ENCODE measurements around the gene HMMR.
"Not testable (repeated sequence)": the region's sequence is repeated elsewhere in the genome, so short reads cannot be mapped to it uniquely, and the experiment has no call there.

HMMR gene

GRCh38 chr5:163535290-163535689 lies 74.9 kb downstream of the HMMR start:
- TF ChIP-seq EZH2phosphoT487 (IDR thresholded peaks at IDR 0.05; ENCODE audit: low read depth) = no peak
- TF ChIP-seq, protein P1, sequence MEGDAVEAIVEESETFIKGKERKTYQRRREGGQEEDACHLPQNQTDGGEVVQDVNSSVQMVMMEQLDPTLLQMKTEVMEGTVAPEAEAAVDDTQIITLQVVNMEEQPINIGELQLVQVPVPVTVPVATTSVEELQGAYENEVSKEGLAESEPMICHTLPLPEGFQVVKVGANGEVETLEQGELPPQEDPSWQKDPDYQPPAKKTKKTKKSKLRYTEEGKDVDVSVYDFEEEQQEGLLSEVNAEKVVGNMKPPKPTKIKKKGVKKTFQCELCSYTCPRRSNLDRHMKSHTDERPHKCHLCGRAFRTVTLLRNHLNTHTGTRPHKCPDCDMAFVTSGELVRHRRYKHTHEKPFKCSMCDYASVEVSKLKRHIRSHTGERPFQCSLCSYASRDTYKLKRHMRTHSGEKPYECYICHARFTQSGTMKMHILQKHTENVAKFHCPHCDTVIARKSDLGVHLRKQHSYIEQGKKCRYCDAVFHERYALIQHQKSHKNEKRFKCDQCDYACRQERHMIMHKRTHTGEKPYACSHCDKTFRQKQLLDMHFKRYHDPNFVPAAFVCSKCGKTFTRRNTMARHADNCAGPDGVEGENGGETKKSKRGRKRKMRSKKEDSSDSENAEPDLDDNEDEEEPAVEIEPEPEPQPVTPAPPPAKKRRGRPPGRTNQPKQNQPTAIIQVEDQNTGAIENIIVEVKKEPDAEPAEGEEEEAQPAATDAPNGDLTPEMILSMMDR (IDR thresholded peaks at IDR 0.05; ENCODE audit: low read depth, low read length) = no peak
- H3K36me3 ChIP-seq (replicated peaks; ENCODE audit: low read depth, low read length) = no peaks in the 10 kb centered on the region
- H3K4me1 ChIP-seq (ENCODE audit: low read length) = no peaks in the 10 kb centered on the region
- H4K20me1 ChIP-seq (ENCODE audit: insufficient read depth, low read length) = no peaks in the 10 kb centered on the region
- H3K9me3 ChIP-seq (ENCODE audit: insufficient read depth, low read length) = no peaks in the 10 kb centered on the region
- H3K9ac ChIP-seq (ENCODE audit: low read length) = no peak overlapping the region
- no peaks in the 10 kb centered on the region for H3K79me2 ChIP-seq (ENCODE audit: low read length)
- H3K27me3 ChIP-seq (ENCODE audit: low read depth, low read length) = no peaks in the 10 kb centered on the region
- no peak overlapping the region for H2AFZ ChIP-seq (ENCODE audit: low read depth, low read length)
- no peak overlapping the region for H3K27ac ChIP-seq (ENCODE audit: low read length)
- H3K4me3 ChIP-seq (ENCODE audit: low read length) = no peak overlapping the region
- H3K4me2 ChIP-seq (ENCODE audit: low read length) = no peak overlapping the region

GRCh38 chr5:163536442-163536841 lies 76.0 kb downstream of the HMMR start:
- H3K9me3 ChIP-seq (ENCODE audit: insufficient read depth, low read length); H2AFZ ChIP-seq (ENCODE audit: low read depth, low read length); H3K27ac ChIP-seq (ENCODE audit: low read length); H3K9ac ChIP-seq (ENCODE audit: low read length); H3K4me2 ChIP-seq (ENCODE audit: low read length); H4K20me1 ChIP-seq (ENCODE audit: insufficient read depth, low read length); H3K36me3 ChIP-seq (replicated peaks; ENCODE audit: low read depth, low read length); H3K79me2 ChIP-seq (ENCODE audit: low read length); H3K4me1 ChIP-seq (ENCODE audit: low read length); H3K27me3 ChIP-seq (ENCODE audit: low read depth, low read length); H3K4me3 ChIP-seq (ENCODE audit: low read length): not testable (repeated sequence)

GRCh38 chr5:163540696-163541095 lies 80.3 kb downstream of the HMMR start:
- TF ChIP-seq EZH2phosphoT487 (IDR thresholded peaks at IDR 0.05; ENCODE audit: low read depth) = no peak
- TF ChIP-seq, protein P1 (IDR thresholded peaks at IDR 0.05; ENCODE audit: low read depth, low read length) = no peak
- H3K27ac ChIP-seq (ENCODE audit: low read length) = no peak overlapping the region
- no peak overlapping the region for H3K4me2 ChIP-seq (ENCODE audit: low read length)
- H3K9me3 ChIP-seq (ENCODE audit: insufficient read depth, low read length) = no peaks in the 10 kb centered on the region
- no peak overlapping the region for H3K4me3 ChIP-seq (ENCODE audit: low read length)
- H3K79me2 ChIP-seq (ENCODE audit: low read length) = no peaks in the 10 kb centered on the region
- H2AFZ ChIP-seq (ENCODE audit: low read depth, low read length) = no peak overlapping the region
- peaks cover 5% of the 10 kb centered on the region; the same call in 1 of the 2 replicates for H3K27me3 ChIP-seq (ENCODE audit: low read depth, low read length)
- no peaks in the 10 kb centered on the region for H3K36me3 ChIP-seq (replicated peaks; ENCODE audit: low read depth, low read length)
- no peaks in the 10 kb centered on the region for H3K4me1 ChIP-seq (ENCODE audit: low read length)
- no peak overlapping the region for H3K9ac ChIP-seq (ENCODE audit: low read length)
- H4K20me1 ChIP-seq (ENCODE audit: insufficient read depth, low read length) = no peaks in the 10 kb centered on the region
